Endometrial microvascular endothelial cells (primary cell): Measurements from ENCODE around the gene LDB3. TPM values are rescaled to one million over a fixed set of nuclear protein-coding genes. Genes with fewer than 3 reads are reported as not detected.

Experiments used
- in situ Hi-C: cut with HindIII; loops from 2 replicates; pipeline ENCODE4 v1.10.0; 2017; ENCODE audit warnings: low sequenced_read_pairs, low pct_unique_long_range_greater_than_20kb; ENCODE audit errors: inconsistent ontology term
- total RNA-seq: library from RNA; depleted of rRNA; stranded (reverse); fragments of >200 nt; gene quantifications from one replicate; pipeline ENCODE4 v1.2.3, GENCODE V29; 2015; ENCODE audit errors: inconsistent ontology term

LDB3 gene
- total RNA-seq, 1 donor from 2014 or later = not detected

GRCh38 chr10:86698207-86698940 is 30.1 kb downstream of the LDB3 start:
- in situ Hi-C loops = no loop called here

GRCh38 chr10:86699125-86699524 is 30.8 kb downstream of the LDB3 start:
- in situ Hi-C loops = no loop called here

GRCh38 chr10:86699541-86699940 is 31.2 kb downstream of the LDB3 start:
- in situ Hi-C loops = no loop called here

- in situ Hi-C loops = no loop called here
These were observed 31.9 kb downstream of the LDB3 start for GRCh38 chr10:86699991-86700840.

- in situ Hi-C loops = no loop called here
These were observed 32.7 kb downstream of the LDB3 start for GRCh38 chr10:86700851-86701617.

GRCh38 chr10:86703176-86703575 is 34.9 kb downstream of the LDB3 start:
- in situ Hi-C loops = no loop called here

- in situ Hi-C loops = no loop called here
These were observed 36.8 kb downstream of the LDB3 start for GRCh38 chr10:86705139-86705538.

GRCh38 chr10:86705905-86706304 is 37.6 kb downstream of the LDB3 start:
- in situ Hi-C loops = no loop called here

GRCh38 chr10:86706401-86706841 is 38.1 kb downstream of the LDB3 start:
- in situ Hi-C loops = no loop called here

- in situ Hi-C loops = no loop called here
These were observed 38.7 kb downstream of the LDB3 start for GRCh38 chr10:86706977-86707376.

- in situ Hi-C loops = no loop called here
These were observed 39.2 kb downstream of the LDB3 start for GRCh38 chr10:86707505-86707904.

- in situ Hi-C loops = no loop called here
These were observed 39.9 kb downstream of the LDB3 start for GRCh38 chr10:86708068-86708782.

- in situ Hi-C loops = no loop called here
These were observed 40.6 kb downstream of the LDB3 start for GRCh38 chr10:86708783-86709380.

GRCh38 chr10:86709396-86710185 is 41.3 kb downstream of the LDB3 start:
- in situ Hi-C loops = no loop called here

- in situ Hi-C loops = no loop called here
These were observed 42.7 kb downstream of the LDB3 start for GRCh38 chr10:86710987-86711512.

- in situ Hi-C loops = no loop called here
These were observed 43.4 kb downstream of the LDB3 start for GRCh38 chr10:86711513-86712316.

- in situ Hi-C loops = no loop called here
These were observed 44.0 kb downstream of the LDB3 start for GRCh38 chr10:86712317-86712707.
